OCI-LY7 (cell line): ENCODE results near the gene MYH10. TPM values are rescaled to one million over a fixed set of nuclear protein-coding genes. Genes with fewer than 3 reads are reported as not detected.

ENCODE experiments used
- BruUV-seq: library from RNA; stranded (reverse); fragments of 400-500 nt; replicated peaks from 2 replicates; lab custom pipeline; 2021; lab: Mats Ljungman, UMichigan
- CTCF ChIA-PET: fragments of 300-600 bp; sonication (Branson Sonifier 250); formaldehyde crosslinking; loops from one replicate; lab custom pipeline; 2022; ENCODE audit warnings: antibody characterized with exemption; ENCODE audit not compliant: unreplicated experiment; lab: Charles Lee
- POLR2A ChIA-PET: fragments of 300-600 bp; sonication (Branson Sonifier 250); formaldehyde crosslinking; loops from one replicate; lab custom pipeline; 2022; ENCODE audit warnings: antibody characterized with exemption; lab: Charles Lee
- DNase-seq: peaks from one replicate; pipeline ENCODE4 v3.0.0-alpha.2; 2015; ENCODE audit warnings: low spot score
- H2AFZ ChIP-seq: fragments of 200-600 bp; sonication (generic), shearing (Covaris generic); 2 replicates; pipeline ENCODE4 v1.6.1; 2014; ENCODE audit warnings: mild to moderate bottlenecking, antibody characterized with exemption, low read length, moderate library complexity
- H3K27ac ChIP-seq: fragments of 200-600 bp; sonication (generic); 2 replicates; pipeline ENCODE4 v1.5.1; 2014; ENCODE audit warnings: mixed run types, low read depth, mild to moderate bottlenecking, moderate library complexity, low read length, inconsistent platforms; ENCODE audit not compliant: poor library complexity, severe bottlenecking
- H3K36me3 ChIP-seq: fragments of 200-600 bp; sonication (generic); 2 replicates; pipeline ENCODE4 v1.6.1; 2014; ENCODE audit warnings: mild to moderate bottlenecking, antibody characterized with exemption, low read length, moderate library complexity, mixed read lengths; ENCODE audit not compliant: insufficient read depth
- H3K4me1 ChIP-seq: fragments of 200-600 bp; sonication (generic); 2 replicates; pipeline ENCODE4 v1.5.1; 2014; ENCODE audit warnings: mild to moderate bottlenecking, low read length; ENCODE audit not compliant: insufficient read depth, poor library complexity, severe bottlenecking
- H3K4me2 ChIP-seq: fragments of 200-600 bp; sonication (generic); 2 replicates; pipeline ENCODE4 v1.6.1; 2014; ENCODE audit warnings: mild to moderate bottlenecking, low read length
- H3K4me3 ChIP-seq: fragments of 200-600 bp; sonication (generic); 2 replicates; pipeline ENCODE4 v1.5.1; 2014; ENCODE audit warnings: mild to moderate bottlenecking, low read depth, low read length; ENCODE audit not compliant: poor library complexity, severe bottlenecking
- H3K79me2 ChIP-seq: fragments of 200-600 bp; sonication (generic); 2 replicates; pipeline ENCODE4 v1.6.1; 2016; ENCODE audit warnings: low read depth, mild to moderate bottlenecking, low read length, moderate library complexity, mixed read lengths; ENCODE audit not compliant: insufficient read depth
- H3K9me2 ChIP-seq: fragments of 200-600 bp; sonication (generic); 2 replicates; pipeline ENCODE4 v1.6.1; 2016; ENCODE audit warnings: mild to moderate bottlenecking, low read length, mixed read lengths; ENCODE audit not compliant: insufficient read depth
- H3K9me3 ChIP-seq: fragments of 200-600 bp; sonication (generic); 2 replicates; pipeline ENCODE4 v1.6.1; 2014; ENCODE audit warnings: mild to moderate bottlenecking, mixed run types, low read length, mixed read lengths
- H4K20me1 ChIP-seq: fragments of 200-600 bp; sonication (generic); 2 replicates; pipeline ENCODE4 v1.6.1; 2014; ENCODE audit warnings: mild to moderate bottlenecking, antibody characterized with exemption, low read length, moderate library complexity, mixed read lengths; ENCODE audit not compliant: insufficient read depth
- EZH2phosphoT487 ChIP-seq: fragments of 200-600 bp; sonication (generic); IDR thresholded peaks from 2 replicates; pipeline ENCODE4 v1.6.1; 2018; ENCODE audit warnings: low read depth, borderline replicate concordance, mild to moderate bottlenecking, mixed run types, antibody characterized with exemption, low read length, moderate library complexity, mixed read lengths
- intact Hi-C: fragments of 100-400 bp; cut with micrococcal nuclease; formaldehyde crosslinking; loops from one replicate; pipeline ENCODE4 v1.10.0; 2022; ENCODE audit not compliant: unreplicated experiment
- total RNA-seq, 2 experiments: library from RNA; depleted of rRNA in 1 of 2; stranded (reverse); fragments of >200 nt in 1 of 2; shearing (Covaris generic) in 1 of 2; gene quantifications; 2 replicates each; pipeline ENCODE4 v1.2.3, GENCODE V29; 2014 to 2022
- TF ChIP-seq, protein P1 (sequence below): fragments of 200-600 bp; sonication (generic); conservative IDR thresholded peaks from 2 replicates; pipeline ENCODE4 v1.5.1; 2014; ENCODE audit warnings: mild to moderate bottlenecking, antibody characterized with exemption, low read length, moderate library complexity, mixed read lengths

The MYH10 gene
- total RNA-seq, 2 experiments from 2014 or later = 41.9 to 60.4 TPM

DNA sequence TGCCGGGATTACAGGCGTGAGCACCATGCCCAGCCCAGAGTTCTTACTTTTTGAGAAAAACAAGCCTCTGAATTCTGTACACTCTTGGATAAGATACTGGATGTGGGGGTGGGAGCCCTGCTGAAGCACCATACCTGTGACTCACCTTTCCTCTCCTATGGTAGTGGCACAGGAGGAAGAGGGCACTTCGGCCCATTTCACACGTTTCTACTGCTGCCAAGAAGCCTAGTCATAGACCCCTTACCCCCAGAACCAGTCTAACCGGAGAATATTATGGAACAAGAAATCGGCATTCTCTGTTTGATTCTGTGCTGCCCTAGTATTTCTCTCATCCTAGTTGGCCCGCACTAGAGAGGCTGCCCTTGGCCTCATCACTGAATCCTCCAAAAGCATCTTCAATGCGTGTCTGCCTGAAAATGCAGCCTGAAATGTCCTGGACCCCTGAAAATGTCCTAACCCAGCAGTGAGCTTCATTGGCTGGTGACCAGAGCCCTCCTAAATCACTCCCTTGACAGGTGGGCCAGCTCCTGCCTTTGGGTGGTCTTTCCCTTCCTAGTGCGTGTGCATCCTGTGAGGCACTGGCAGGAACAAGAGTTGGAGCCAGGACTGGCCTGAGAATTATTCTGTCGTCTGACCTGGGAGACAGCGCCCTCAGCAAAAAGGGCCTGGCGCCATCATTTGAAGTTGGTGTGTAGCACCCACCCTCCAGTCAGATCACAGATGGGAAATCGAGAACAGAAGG is 156.9 kb downstream of the MYH10 start:
- TF ChIP-seq EZH2phosphoT487 = no peak
- TF ChIP-seq, protein P1, sequence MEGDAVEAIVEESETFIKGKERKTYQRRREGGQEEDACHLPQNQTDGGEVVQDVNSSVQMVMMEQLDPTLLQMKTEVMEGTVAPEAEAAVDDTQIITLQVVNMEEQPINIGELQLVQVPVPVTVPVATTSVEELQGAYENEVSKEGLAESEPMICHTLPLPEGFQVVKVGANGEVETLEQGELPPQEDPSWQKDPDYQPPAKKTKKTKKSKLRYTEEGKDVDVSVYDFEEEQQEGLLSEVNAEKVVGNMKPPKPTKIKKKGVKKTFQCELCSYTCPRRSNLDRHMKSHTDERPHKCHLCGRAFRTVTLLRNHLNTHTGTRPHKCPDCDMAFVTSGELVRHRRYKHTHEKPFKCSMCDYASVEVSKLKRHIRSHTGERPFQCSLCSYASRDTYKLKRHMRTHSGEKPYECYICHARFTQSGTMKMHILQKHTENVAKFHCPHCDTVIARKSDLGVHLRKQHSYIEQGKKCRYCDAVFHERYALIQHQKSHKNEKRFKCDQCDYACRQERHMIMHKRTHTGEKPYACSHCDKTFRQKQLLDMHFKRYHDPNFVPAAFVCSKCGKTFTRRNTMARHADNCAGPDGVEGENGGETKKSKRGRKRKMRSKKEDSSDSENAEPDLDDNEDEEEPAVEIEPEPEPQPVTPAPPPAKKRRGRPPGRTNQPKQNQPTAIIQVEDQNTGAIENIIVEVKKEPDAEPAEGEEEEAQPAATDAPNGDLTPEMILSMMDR = no peak
- no peaks in the 10 kb centered on the region for H3K9me3 ChIP-seq
- BruUV-seq = no TSS peak
- H3K4me3 ChIP-seq = no peak overlapping the region
- peaks cover 77% of the 10 kb centered on the region for H3K36me3 ChIP-seq
- no peaks in the 10 kb centered on the region for H3K9me2 ChIP-seq
- H3K4me2 ChIP-seq = no peak overlapping the region
- H3K79me2 ChIP-seq = no peaks in the 10 kb centered on the region
- ChIA-PET POLR2A (no interaction called here), CTCF (no interaction called here)
- H3K27ac ChIP-seq = no peak overlapping the region
- no peaks in the 10 kb centered on the region for H4K20me1 ChIP-seq
- H3K4me1 ChIP-seq = no peaks in the 10 kb centered on the region
- H2AFZ ChIP-seq = no peak overlapping the region
- no peak for DNase-seq
- intact Hi-C loops = no loop called here

- ChIA-PET CTCF (no interaction called here), POLR2A (interaction anchor here (0.7 kb wide), 1 partner anchor 14 kb away, joined by 4 read pairs; no protein-coding TSS in a partner anchor)
- Histone ChIP-seq H2AFZ (no peak overlapping the region), H3K9me2 (no peaks in the 10 kb centered on the region), H3K36me3 (peaks cover 77% of the 10 kb centered on the region), H3K27ac (no peak overlapping the region), H3K4me3 (no peak overlapping the region), H3K4me1 (no peaks in the 10 kb centered on the region), H3K79me2 (no peaks in the 10 kb centered on the region), H3K9me3 (no peaks in the 10 kb centered on the region), H4K20me1 (no peaks in the 10 kb centered on the region), H3K4me2 (no peak overlapping the region)
- no TSS peak for BruUV-seq
- no peak for TF ChIP-seq EZH2phosphoT487
- TF ChIP-seq, protein P1 = no peak
- DNase-seq = no peak
- intact Hi-C loops = no loop called here
Measured at GRCh38 chr17:8472663-8473062, 157.9 kb downstream of the MYH10 start.

DNA sequence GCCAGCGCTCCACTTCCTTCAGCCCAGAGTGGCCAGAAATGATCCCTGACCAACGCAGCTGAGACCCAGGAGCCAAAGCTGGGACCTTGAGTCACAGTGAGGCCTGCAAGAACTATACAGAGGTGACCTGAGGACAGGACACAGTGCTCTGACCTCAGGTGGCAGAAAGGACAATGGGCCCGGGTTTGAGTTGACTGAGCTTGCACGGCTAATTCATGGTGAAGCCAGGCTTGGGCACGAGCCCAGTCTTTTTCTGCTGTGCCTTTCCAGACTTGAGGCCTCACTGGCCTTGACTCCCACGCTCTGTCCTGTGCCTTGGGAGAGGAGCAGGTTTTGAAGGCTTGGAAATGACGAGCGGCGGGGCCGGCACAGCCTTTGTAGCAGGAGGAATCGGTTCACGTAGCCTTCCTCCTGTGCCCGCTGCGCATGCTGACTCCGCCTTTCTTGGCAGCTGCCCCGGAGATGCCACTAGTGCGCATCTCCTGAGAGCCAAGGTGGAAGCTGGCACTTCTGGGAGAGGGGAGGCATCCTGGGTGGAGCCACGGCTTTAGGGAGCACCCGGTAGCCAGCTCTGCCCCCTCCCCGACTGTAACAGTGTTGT is 160.0 kb downstream of the MYH10 start:
- TF ChIP-seq, protein P1 = no peak
- TF ChIP-seq EZH2phosphoT487 = no peak
- Histone ChIP-seq H2AFZ (no peak overlapping the region), H3K4me2 (no peak overlapping the region), H3K9me3 (no peaks in the 10 kb centered on the region), H3K36me3 (peaks cover 69% of the 10 kb centered on the region), H3K27ac (no peak overlapping the region), H3K9me2 (no peaks in the 10 kb centered on the region), H3K4me1 (no peaks in the 10 kb centered on the region), H3K79me2 (no peaks in the 10 kb centered on the region), H3K4me3 (no peak overlapping the region), H4K20me1 (no peaks in the 10 kb centered on the region)
- no peak for DNase-seq
- intact Hi-C loops = no loop called here
- ChIA-PET CTCF (no interaction called here), POLR2A (interaction anchor here (0.8 kb wide), 1 partner anchor 28 kb away, joined by 4 read pairs; no protein-coding TSS in a partner anchor)
- BruUV-seq = no TSS peak
